NB4 (cell line): ENCODE measurements around the gene IL2RA.

Source experiments
- DNase-seq: peaks from one replicate; pipeline ENCODE4 v3.0.0; 2010; ENCODE audit warnings: low read depth
- H3K4me3 ChIP-seq: one replicate; pipeline ENCODE4 v1.5.1; 2011; ENCODE audit warnings: mild to moderate bottlenecking, low read depth, low read length, moderate library complexity
- CTCF ChIP-seq: IDR thresholded peaks from one replicate; pipeline ENCODE4 v1.5.1; 2012; ENCODE audit warnings: low read depth, low read length
- MAX ChIP-seq: IDR thresholded peaks from 2 replicates; pipeline ENCODE4 v1.6.1; 2011; ENCODE audit warnings: low read depth, low read length
- MYC ChIP-seq: IDR thresholded peaks from 2 replicates; pipeline ENCODE4 v1.6.1; 2011; ENCODE audit warnings: low read depth, low read length
- POLR2A ChIP-seq: IDR thresholded peaks from 2 replicates; pipeline ENCODE4 v1.6.1; 2011; ENCODE audit warnings: mild to moderate bottlenecking; ENCODE audit not compliant: insufficient read length; ENCODE audit errors: extremely low read depth

Gene IL2RA

GRCh38 chr10:5970527-5970926, 91.6 kb downstream of the IL2RA start:
- no peak for DNase-seq
- TF ChIP-seq POLR2A (no peak), MYC (no peak), CTCF (no peak), MAX (no peak)

GRCh38 chr10:5970066-5970465, 92.1 kb downstream of the IL2RA start:
- no peak for TF ChIP-seq POLR2A
- TF ChIP-seq MYC, result no peak
- no peak for TF ChIP-seq CTCF
- TF ChIP-seq MAX, result no peak
- DNase-seq, result no peak

More at GRCh38 chr10:5970527-5970926, 91.6 kb downstream of the IL2RA start:
- H3K4me3 ChIP-seq, result no peak overlapping the region

GRCh38 chr10:5968681-5969453, 93.3 kb downstream of the IL2RA start:
- TF ChIP-seq MYC, result no peak
- DNase-seq, result no peak
- no peak overlapping the region for H3K4me3 ChIP-seq

More at GRCh38 chr10:5970066-5970465, 92.1 kb downstream of the IL2RA start:
- no peak overlapping the region for H3K4me3 ChIP-seq

- H3K4me3 ChIP-seq, result no peak overlapping the region
- DNase-seq, result no peak
- TF ChIP-seq CTCF, result no peak
These were observed 94.0 kb downstream of the IL2RA start for GRCh38 chr10:5968037-5968680.

GRCh38 chr10:5965266-5965665, 96.9 kb downstream of the IL2RA start:
- no peak overlapping the region for H3K4me3 ChIP-seq
- no peak for DNase-seq
- TF ChIP-seq MAX (no peak), CTCF (no peak), MYC (no peak), POLR2A (no peak)

- H3K4me3 ChIP-seq, result no peak overlapping the region
- TF ChIP-seq CTCF (no peak), MAX (no peak), POLR2A (no peak), MYC (no peak)
- DNase-seq, result no peak
These were observed 97.4 kb downstream of the IL2RA start for GRCh38 chr10:5964736-5965135.
